ENCODE results near the gene INTS3. TPM values are rescaled to one million over a fixed set of nuclear protein-coding genes. Genes with fewer than 3 reads are reported as not detected.
"Not testable (repeated sequence)": the region's sequence is repeated elsewhere in the genome, so short reads cannot be mapped to it uniquely, and the experiment has no call there.

The INTS3 gene
- polyA plus RNA-seq, 4 donors = 14.9 to 52.6 (median 22.6) TPM

DNA sequence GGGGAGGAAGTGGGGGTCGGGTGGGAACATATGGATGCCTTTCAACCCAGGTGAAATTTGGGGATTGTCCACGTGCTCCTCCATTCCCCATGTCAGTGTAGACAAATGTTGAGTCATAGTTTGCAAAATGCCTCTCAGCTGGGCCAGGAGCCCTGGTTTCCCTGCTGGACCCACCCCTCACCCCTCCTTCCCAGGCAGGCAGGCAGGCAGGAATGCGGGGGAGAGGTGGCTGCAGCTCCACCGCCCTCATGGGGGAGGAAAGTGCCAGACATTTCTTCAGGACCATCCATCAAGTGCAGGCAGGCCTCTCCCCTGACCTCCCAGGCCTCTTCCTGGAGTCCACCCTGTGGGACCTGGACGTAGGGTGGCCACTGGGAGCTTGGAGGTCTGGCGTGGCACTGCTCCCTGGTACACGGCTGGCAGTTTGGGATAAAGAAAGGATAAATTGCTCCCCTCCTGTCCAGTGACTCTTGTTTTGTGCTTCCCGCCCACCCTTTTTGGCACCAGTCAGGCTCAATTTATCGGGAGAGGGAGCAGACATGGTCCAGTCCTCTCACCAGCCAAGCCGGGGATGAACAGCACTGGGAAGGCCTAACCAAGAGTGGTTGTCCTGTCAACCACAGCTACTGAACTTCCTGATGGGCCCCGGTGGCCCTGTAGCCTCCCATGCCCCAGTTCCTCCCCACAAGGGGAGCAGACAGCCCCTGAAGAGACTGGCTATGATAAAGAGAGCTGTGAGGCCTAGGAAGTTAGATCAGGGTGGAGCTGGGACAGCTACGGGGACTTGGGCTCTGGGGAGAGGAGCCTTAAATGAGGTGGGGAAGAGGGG is 30.4 kb upstream of the INTS3 start:
- Histone ChIP-seq H3K9me3 (ENCODE audit: control insufficient read depth in 2 of 2, insufficient read depth in 1 of 2, low read depth in 1 of 2, low read length in 1 of 2) (no peaks in the 10 kb centered on the region), H3K4me1 (ENCODE audit: control insufficient read depth in 3 of 3, insufficient read depth in 2 of 3, low read depth in 1 of 3, low read length in 2 of 3) (peaks cover 0 to 4% (median 0%) of the 10 kb centered on the region in 3 donors), H3K36me3 (ENCODE audit: control insufficient read depth in 3 of 3, insufficient read depth in 2 of 3, low read depth in 1 of 3, low read length in 3 of 3) (no peaks in the 10 kb centered on the region), H3K4me3 (ENCODE audit: low read depth in 1 of 3, low read length in 3 of 3) (no peak overlapping the region), H3K27ac (ENCODE audit: low read depth in 1 of 3, low read length in 2 of 3) (peak overlapping the region in 2 of 3 donors; percentile 65 to 85), H3K27me3 (ENCODE audit: control insufficient read depth in 3 of 3, insufficient read depth in 3 of 3, low read length in 3 of 3) (no peaks in the 10 kb centered on the region)
- no peak for FAIRE-seq
- WGBS, 3 donors = 72 to 89% (median 82%) methylated on average over 12 of the region's 12 CpGs
- no peak for DNase-seq

DNA sequence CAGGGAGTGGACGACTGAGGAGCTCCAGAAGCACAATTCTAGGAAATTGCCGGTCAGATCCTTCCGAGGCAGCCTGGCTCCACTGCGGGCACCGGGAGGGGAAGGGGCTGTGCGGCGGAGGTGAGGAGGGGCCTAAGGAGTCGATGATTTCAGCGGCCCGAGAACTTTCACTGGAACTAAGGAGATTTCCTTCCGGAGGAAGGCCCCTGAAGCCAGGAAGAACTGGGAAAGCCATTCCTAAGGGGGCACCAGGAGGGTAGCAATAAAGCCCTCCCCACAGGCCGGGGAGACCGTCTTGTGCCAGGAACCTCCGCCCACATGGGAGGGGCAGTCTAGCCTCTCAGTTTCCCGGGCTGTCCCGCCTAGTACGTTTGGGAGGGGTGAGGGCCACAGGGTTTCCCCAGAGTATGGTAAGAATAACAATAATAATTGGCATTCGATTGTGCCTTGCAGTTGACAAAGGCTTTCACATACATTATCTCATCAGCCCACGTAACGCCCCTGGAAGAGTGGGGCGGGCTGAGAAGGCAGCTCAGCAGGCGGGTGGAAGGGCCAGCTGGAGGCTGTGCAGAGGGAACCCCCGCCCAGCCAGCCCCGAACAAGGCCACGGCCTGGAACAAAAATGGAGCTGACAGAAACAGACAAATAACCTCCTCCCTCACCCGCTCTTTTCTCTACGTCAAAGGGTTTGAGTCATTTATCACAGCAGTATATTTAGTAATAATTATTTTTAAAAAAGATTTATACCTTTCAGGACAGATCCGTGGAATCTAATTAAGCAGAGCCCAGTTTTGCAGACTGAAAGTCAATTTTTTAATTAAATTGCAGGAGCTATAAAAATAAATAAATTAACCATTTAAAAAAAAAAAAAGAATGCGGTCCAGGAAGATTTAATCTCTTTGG is 29.6 kb upstream of the INTS3 start:
- no peaks in the 10 kb centered on the region for H3K27me3 ChIP-seq (ENCODE audit: control insufficient read depth in 3 of 3, insufficient read depth in 3 of 3, low read length in 3 of 3)
- no peaks in the 10 kb centered on the region for H3K9me3 ChIP-seq (ENCODE audit: control insufficient read depth in 2 of 2, insufficient read depth in 1 of 2, low read depth in 1 of 2, low read length in 1 of 2)
- H3K4me3 ChIP-seq (ENCODE audit: low read depth in 1 of 3, low read length in 3 of 3) = no peak overlapping the region
- DNase-seq = peak in 1 of 2 donors; percentile 37
- no peak for FAIRE-seq
- no peaks in the 10 kb centered on the region for H3K36me3 ChIP-seq (ENCODE audit: control insufficient read depth in 3 of 3, insufficient read depth in 2 of 3, low read depth in 1 of 3, low read length in 3 of 3)
- 33 to 66% (median 61%) methylated on average over 29 of the region's 29 CpGs for whole genome bisulfite sequencing, 3 donors
- H3K27ac ChIP-seq (ENCODE audit: low read depth in 1 of 3, low read length in 2 of 3) = peak overlapping the region in 2 of 3 donors; percentile 65 to 85
- peaks cover 0 to 4% (median 0%) of the 10 kb centered on the region in 3 donors for H3K4me1 ChIP-seq (ENCODE audit: control insufficient read depth in 3 of 3, insufficient read depth in 2 of 3, low read depth in 1 of 3, low read length in 2 of 3)

DNA sequence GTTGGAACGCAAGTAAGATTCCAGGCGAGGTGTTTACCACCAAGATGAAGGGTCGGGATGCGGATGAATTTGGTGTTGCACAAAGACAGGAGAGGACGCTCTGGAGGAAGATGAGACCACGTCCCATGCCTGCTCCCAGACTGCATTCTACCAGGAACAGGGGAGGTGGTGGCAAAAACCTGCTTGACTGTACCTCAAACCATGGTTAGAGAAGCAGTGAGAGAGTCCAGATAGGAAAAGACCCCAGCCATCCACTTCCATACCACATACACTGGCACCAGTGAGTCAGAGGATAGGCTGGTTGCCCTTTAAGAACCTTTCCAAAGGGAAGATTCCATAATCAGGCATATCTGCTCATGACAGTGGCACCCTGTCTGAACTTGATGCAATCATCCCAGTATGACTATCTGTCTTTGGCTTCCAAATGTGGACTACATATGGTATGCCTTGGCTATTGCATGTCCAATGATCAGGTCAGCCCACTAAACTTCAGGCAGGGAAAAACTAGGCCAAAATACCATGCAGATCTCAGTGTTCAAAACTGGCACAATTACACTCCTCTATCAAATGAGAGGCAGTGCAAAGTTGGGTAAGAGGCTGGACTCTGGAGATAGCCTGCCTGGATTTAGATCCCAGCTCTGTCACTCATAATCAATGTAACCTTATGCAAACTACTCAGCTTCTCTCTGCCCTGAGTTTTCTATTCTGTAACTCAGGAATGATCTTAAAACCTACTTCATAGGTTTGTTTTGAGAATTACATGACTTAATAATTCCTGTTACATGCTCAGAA is 28.7 kb upstream of the INTS3 start:
- Histone ChIP-seq H3K27ac (ENCODE audit: low read depth in 1 of 3, low read length in 2 of 3) (peak overlapping the region in 2 of 3 donors; percentile 18 to 43), H3K9me3 (ENCODE audit: control insufficient read depth in 2 of 2, insufficient read depth in 1 of 2, low read depth in 1 of 2, low read length in 1 of 2) (no peaks in the 10 kb centered on the region), H3K4me3 (ENCODE audit: low read depth in 1 of 3, low read length in 3 of 3) (no peak overlapping the region), H3K27me3 (ENCODE audit: control insufficient read depth in 3 of 3, insufficient read depth in 3 of 3, low read length in 3 of 3) (no peaks in the 10 kb centered on the region), H3K36me3 (ENCODE audit: control insufficient read depth in 3 of 3, insufficient read depth in 2 of 3, low read depth in 1 of 3, low read length in 3 of 3) (no peaks in the 10 kb centered on the region), H3K4me1 (ENCODE audit: control insufficient read depth in 3 of 3, insufficient read depth in 2 of 3, low read depth in 1 of 3, low read length in 2 of 3) (peaks cover 0 to 4% (median 0%) of the 10 kb centered on the region in 3 donors)
- WGBS, 3 donors = 91 to 95% (median 93%) methylated on average over 6 of the region's 6 CpGs
- DNase-seq (no peak), FAIRE-seq (no peak)

DNA sequence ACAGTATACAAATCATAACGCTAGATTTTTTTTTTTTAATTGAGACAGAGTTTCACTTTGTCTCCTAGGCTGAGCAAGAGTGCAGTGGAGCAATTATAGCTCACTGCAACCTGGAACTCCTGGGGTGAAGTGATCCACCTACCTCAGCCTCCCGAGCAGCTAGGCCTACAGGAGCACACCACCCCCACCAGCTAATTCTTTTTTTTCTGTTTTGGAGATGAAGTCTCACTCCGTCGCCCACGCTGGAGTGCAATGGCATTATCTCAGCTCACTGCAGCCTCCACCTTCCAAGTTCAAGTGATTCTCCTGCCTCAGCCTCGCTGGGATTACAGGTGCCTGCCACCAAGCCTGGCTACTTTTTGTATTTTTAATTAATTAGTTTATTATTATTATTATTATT is 28.1 kb upstream of the INTS3 start:
- H3K27ac ChIP-seq (ENCODE audit: low read depth in 1 of 3, low read length in 2 of 3) = no peak overlapping the region
- no peaks in the 10 kb centered on the region for H3K36me3 ChIP-seq (ENCODE audit: control insufficient read depth in 3 of 3, insufficient read depth in 2 of 3, low read depth in 1 of 3, low read length in 3 of 3)
- H3K27me3 ChIP-seq (ENCODE audit: control insufficient read depth in 3 of 3, insufficient read depth in 3 of 3, low read length in 3 of 3) = no peaks in the 10 kb centered on the region
- no peak for DNase-seq
- H3K4me3 ChIP-seq (ENCODE audit: low read depth in 1 of 3, low read length in 3 of 3) = no peak overlapping the region
- FAIRE-seq = no peak
- peaks cover 0 to 4% (median 0%) of the 10 kb centered on the region in 3 donors for H3K4me1 ChIP-seq (ENCODE audit: control insufficient read depth in 3 of 3, insufficient read depth in 2 of 3, low read depth in 1 of 3, low read length in 2 of 3)
- 81 to 89% (median 82%) methylated on average over 6 of the region's 6 CpGs for WGBS, 3 donors
- no peaks in the 10 kb centered on the region for H3K9me3 ChIP-seq (ENCODE audit: control insufficient read depth in 2 of 2, insufficient read depth in 1 of 2, low read depth in 1 of 2, low read length in 1 of 2)

DNA sequence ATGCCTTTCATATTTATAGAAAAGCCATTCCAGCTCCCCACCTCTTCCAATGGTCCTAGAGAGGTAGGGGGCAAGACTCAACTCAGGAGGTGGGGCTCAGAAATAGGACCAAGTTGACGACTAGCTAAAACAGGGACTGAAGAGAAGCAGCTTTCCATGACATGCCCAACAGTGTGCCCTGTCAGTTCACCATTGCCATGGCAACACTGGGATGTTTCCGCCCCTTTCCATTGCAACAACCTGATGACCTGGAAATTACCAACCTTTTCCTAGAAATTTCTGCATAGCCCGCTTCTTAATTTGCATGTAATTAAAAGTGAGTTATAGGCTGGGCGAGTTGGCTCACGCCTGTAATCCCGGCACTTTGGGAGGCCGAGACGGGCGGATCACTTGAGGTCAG is 22.4 kb upstream of the INTS3 start:
- Histone ChIP-seq H3K4me1 (ENCODE audit: control insufficient read depth in 3 of 3, insufficient read depth in 2 of 3, low read depth in 1 of 3, low read length in 2 of 3) (no peaks in the 10 kb centered on the region), H3K36me3 (ENCODE audit: control insufficient read depth in 3 of 3, insufficient read depth in 2 of 3, low read depth in 1 of 3, low read length in 3 of 3) (no peaks in the 10 kb centered on the region), H3K9me3 (ENCODE audit: control insufficient read depth in 2 of 2, insufficient read depth in 1 of 2, low read depth in 1 of 2, low read length in 1 of 2) (no peaks in the 10 kb centered on the region), H3K27ac (ENCODE audit: low read depth in 1 of 3, low read length in 2 of 3) (no peak overlapping the region), H3K4me3 (ENCODE audit: low read depth in 1 of 3, low read length in 3 of 3) (no peak overlapping the region), H3K27me3 (ENCODE audit: control insufficient read depth in 3 of 3, insufficient read depth in 3 of 3, low read length in 3 of 3) (no peaks in the 10 kb centered on the region)
- WGBS, 3 donors = 88 to 92% (median 90%) methylated on average over 9 of the region's 9 CpGs
- FAIRE-seq = no peak
- DNase-seq = no peak

DNA sequence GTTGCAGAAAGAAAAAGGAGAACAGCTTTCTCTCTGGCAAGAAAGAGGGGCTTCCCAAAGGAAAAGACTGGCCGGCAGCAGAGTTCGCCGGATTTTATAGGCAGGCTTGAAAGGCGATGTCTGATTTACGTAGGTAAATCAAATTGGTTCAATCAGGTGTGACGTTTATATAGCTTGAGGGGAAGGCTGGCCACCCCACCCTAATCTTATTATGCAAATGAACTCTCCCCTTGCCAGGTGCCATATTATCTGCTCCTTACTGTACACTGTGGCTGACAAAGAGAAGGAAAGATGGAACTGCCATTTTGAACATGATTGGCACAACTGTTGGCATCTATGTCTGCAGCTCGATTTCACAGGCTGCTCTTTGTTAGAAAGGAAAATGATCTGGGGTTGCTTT is 16.8 kb upstream of the INTS3 start:
- Histone ChIP-seq H3K27ac (ENCODE audit: low read depth in 1 of 3, low read length in 2 of 3) (no peak overlapping the region), H3K4me1 (ENCODE audit: control insufficient read depth in 3 of 3, insufficient read depth in 2 of 3, low read depth in 1 of 3, low read length in 2 of 3) (no peaks in the 10 kb centered on the region), H3K4me3 (ENCODE audit: low read depth in 1 of 3, low read length in 3 of 3) (no peak overlapping the region), H3K36me3 (ENCODE audit: control insufficient read depth in 3 of 3, insufficient read depth in 2 of 3, low read depth in 1 of 3, low read length in 3 of 3) (no peaks in the 10 kb centered on the region), H3K27me3 (ENCODE audit: control insufficient read depth in 3 of 3, insufficient read depth in 3 of 3, low read length in 3 of 3) (no peaks in the 10 kb centered on the region), H3K9me3 (ENCODE audit: control insufficient read depth in 2 of 2, insufficient read depth in 1 of 2, low read depth in 1 of 2, low read length in 1 of 2) (no peaks in the 10 kb centered on the region)
- no peak for FAIRE-seq
- DNase-seq = no peak
- WGBS, 3 donors = 47 to 69% (median 59%) methylated on average over 7 of the region's 7 CpGs

DNA sequence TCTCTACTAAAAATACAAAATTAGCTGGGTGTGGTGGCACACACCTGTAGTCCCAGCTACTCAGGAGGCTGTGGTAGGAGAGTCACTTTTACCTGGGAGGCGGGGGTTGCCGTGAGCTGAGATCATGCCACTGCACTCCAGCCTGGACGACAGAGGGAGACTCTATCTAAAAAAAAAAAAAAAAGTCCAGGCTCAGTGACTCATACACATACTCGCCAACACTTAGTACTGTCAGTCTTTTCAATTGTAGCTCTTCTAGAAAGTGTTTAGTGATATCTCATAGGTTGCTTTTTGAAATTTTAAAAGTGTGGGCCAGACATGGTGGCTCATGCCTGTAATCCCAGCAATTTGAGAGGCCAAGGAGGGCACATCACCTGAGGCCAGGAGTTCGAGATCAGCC is 11.6 kb upstream of the INTS3 start:
- not testable (repeated sequence) for H3K4me3 ChIP-seq (ENCODE audit: low read depth in 1 of 3, low read length in 3 of 3); H3K4me1 ChIP-seq (ENCODE audit: control insufficient read depth in 3 of 3, insufficient read depth in 2 of 3, low read depth in 1 of 3, low read length in 2 of 3); H3K27me3 ChIP-seq (ENCODE audit: control insufficient read depth in 3 of 3, insufficient read depth in 3 of 3, low read length in 3 of 3); H3K27ac ChIP-seq (ENCODE audit: low read depth in 1 of 3, low read length in 2 of 3); DNase-seq; H3K9me3 ChIP-seq (ENCODE audit: control insufficient read depth in 2 of 2, insufficient read depth in 1 of 2, low read depth in 1 of 2, low read length in 1 of 2); FAIRE-seq; H3K36me3 ChIP-seq (ENCODE audit: control insufficient read depth in 3 of 3, insufficient read depth in 2 of 3, low read depth in 1 of 3, low read length in 3 of 3)
- 82 to 85% (median 83%) methylated on average over 5 of the region's 5 CpGs for WGBS, 3 donors

DNA sequence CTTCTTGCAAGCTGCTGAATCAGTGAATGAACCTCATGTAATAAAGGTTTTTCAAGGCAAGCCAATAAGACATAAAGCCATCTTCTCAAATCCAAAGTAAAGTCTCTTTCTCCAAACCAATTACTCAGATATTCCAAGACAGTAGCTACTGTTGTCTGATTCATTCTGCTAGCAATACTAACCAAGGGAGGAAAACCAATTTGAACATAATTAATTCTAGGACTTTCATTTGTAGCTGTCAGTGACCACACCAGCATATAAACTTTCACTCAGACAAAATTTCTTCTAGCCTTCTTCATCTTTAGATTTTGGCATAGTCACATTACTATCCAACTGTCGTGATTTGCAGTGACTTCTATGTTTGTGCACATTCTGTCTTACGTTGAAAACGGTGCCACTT is 10.5 kb upstream of the INTS3 start:
- 67 to 76% (median 74%) methylated on average over 3 of the region's 3 CpGs for WGBS, 3 donors
- Histone ChIP-seq H3K4me3 (ENCODE audit: low read depth in 1 of 3, low read length in 3 of 3) (no peak overlapping the region), H3K27ac (ENCODE audit: low read depth in 1 of 3, low read length in 2 of 3) (no peak overlapping the region), H3K36me3 (ENCODE audit: control insufficient read depth in 3 of 3, insufficient read depth in 2 of 3, low read depth in 1 of 3, low read length in 3 of 3) (no peaks in the 10 kb centered on the region), H3K4me1 (ENCODE audit: control insufficient read depth in 3 of 3, insufficient read depth in 2 of 3, low read depth in 1 of 3, low read length in 2 of 3) (no peaks in the 10 kb centered on the region), H3K27me3 (ENCODE audit: control insufficient read depth in 3 of 3, insufficient read depth in 3 of 3, low read length in 3 of 3) (no peaks in the 10 kb centered on the region), H3K9me3 (ENCODE audit: control insufficient read depth in 2 of 2, insufficient read depth in 1 of 2, low read depth in 1 of 2, low read length in 1 of 2) (no peaks in the 10 kb centered on the region)
- DNase-seq (no peak), FAIRE-seq (no peak)
